HL-60 (cell line): ENCODE measurements around the gene BRWD1.

ENCODE experiments used
- CTCF ChIP-seq: IDR thresholded peaks from one replicate; pipeline ENCODE4 v1.5.1; 2011; ENCODE audit warnings: low read length, control low read depth, inconsistent platforms; ENCODE audit not compliant: insufficient read depth
- GABPA ChIP-seq: IDR thresholded peaks from 2 replicates; pipeline ENCODE4 v1.6.1; 2012; ENCODE audit warnings: low read depth
- POLR2AphosphoS5 ChIP-seq: IDR thresholded peaks from 2 replicates; pipeline ENCODE4 v1.6.1; 2012; ENCODE audit warnings: low read depth
- SPI1 ChIP-seq: IDR thresholded peaks from 2 replicates; pipeline ENCODE4 v1.6.1; 2012; ENCODE audit warnings: low read depth, mild to moderate bottlenecking, borderline replicate concordance
- TF ChIP-seq, protein P1 (sequence below): IDR thresholded peaks from 2 replicates; pipeline ENCODE4 v1.6.1; 2012; ENCODE audit warnings: low read depth; ENCODE audit not compliant: insufficient replicate concordance

DNA sequence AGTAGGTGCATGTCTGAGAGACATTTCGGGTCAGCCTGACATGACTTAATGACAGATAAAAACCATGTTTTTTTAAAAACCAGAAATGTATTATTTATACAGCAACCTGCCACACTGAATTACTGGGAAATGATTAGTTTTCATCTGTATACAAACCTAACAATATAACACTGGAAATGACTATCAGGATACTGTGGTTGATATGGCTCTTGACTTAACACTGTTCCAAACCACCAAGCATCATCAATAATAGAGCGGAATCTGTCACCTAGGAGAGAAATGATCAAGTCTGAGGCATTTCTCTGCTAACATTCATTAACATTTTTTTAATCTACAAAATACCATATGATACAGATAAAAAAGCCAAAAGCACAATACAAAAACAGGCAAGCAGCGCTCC, 88.5 kb downstream of the BRWD1 start:
- TF ChIP-seq CTCF (no peak), POLR2AphosphoS5 (no peak), GABPA (no peak), SPI1 (no peak)
- TF ChIP-seq, protein P1, sequence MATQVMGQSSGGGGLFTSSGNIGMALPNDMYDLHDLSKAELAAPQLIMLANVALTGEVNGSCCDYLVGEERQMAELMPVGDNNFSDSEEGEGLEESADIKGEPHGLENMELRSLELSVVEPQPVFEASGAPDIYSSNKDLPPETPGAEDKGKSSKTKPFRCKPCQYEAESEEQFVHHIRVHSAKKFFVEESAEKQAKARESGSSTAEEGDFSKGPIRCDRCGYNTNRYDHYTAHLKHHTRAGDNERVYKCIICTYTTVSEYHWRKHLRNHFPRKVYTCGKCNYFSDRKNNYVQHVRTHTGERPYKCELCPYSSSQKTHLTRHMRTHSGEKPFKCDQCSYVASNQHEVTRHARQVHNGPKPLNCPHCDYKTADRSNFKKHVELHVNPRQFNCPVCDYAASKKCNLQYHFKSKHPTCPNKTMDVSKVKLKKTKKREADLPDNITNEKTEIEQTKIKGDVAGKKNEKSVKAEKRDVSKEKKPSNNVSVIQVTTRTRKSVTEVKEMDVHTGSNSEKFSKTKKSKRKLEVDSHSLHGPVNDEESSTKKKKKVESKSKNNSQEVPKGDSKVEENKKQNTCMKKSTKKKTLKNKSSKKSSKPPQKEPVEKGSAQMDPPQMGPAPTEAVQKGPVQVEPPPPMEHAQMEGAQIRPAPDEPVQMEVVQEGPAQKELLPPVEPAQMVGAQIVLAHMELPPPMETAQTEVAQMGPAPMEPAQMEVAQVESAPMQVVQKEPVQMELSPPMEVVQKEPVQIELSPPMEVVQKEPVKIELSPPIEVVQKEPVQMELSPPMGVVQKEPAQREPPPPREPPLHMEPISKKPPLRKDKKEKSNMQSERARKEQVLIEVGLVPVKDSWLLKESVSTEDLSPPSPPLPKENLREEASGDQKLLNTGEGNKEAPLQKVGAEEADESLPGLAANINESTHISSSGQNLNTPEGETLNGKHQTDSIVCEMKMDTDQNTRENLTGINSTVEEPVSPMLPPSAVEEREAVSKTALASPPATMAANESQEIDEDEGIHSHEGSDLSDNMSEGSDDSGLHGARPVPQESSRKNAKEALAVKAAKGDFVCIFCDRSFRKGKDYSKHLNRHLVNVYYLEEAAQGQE: no peak
